A673 (cell line): ENCODE results near the gene MAN2B1. TPM values are rescaled to one million over a fixed set of nuclear protein-coding genes. Genes with fewer than 3 reads are reported as not detected.
"Not testable (repeated sequence)": the region's sequence is repeated elsewhere in the genome, so short reads cannot be mapped to it uniquely, and the experiment has no call there.

Experiments
- BruUV-seq: library from RNA; stranded (reverse); fragments of 400-500 nt; replicated peaks from 2 replicates; lab custom pipeline; 2021; lab: Mats Ljungman, UMichigan
- CTCF ChIA-PET: fragments of 300-600 bp; sonication (Branson Sonifier 250); formaldehyde crosslinking; loops from one replicate; lab custom pipeline; 2022; ENCODE audit warnings: antibody characterized with exemption; lab: Charles Lee
- POLR2A ChIA-PET: fragments of 300-600 bp; sonication (Branson Sonifier 250); formaldehyde crosslinking; loops from one replicate; lab custom pipeline; 2022; ENCODE audit warnings: antibody characterized with exemption; ENCODE audit not compliant: low non-redundant PET; lab: Charles Lee
- DNase-seq: peaks from one replicate; pipeline ENCODE4 v3.0.0-alpha.2; 2015; ENCODE audit warnings: low spot score
- H3K27ac ChIP-seq: fragments of 200-600 bp; sonication (generic); 2 replicates; pipeline ENCODE4 v1.5.1; 2016; ENCODE audit warnings: mixed run types, low read depth, mild to moderate bottlenecking, mixed read lengths, antibody characterized with exemption, low read length; ENCODE audit not compliant: poor library complexity, severe bottlenecking
- H3K27me3 ChIP-seq: fragments of 200-600 bp; sonication (generic); replicated peaks from 2 replicates; pipeline ENCODE4 v1.6.1; 2017; ENCODE audit warnings: mixed run types, low read depth, mild to moderate bottlenecking, mixed read lengths, antibody characterized with exemption, low read length; ENCODE audit not compliant: insufficient read depth, poor library complexity
- H3K36me3 ChIP-seq: fragments of 200-600 bp; sonication (generic); 2 replicates; pipeline ENCODE4 v1.6.1; 2016; ENCODE audit warnings: mixed run types, mild to moderate bottlenecking, mixed read lengths, antibody characterized with exemption, low read length; ENCODE audit not compliant: insufficient read depth, poor library complexity, severe bottlenecking
- H3K4me1 ChIP-seq: fragments of 200-600 bp; sonication (generic); 2 replicates; pipeline ENCODE4 v1.6.1; 2017; ENCODE audit warnings: mixed run types, mild to moderate bottlenecking, mixed read lengths, antibody characterized with exemption, low read length; ENCODE audit not compliant: insufficient read depth, poor library complexity, severe bottlenecking
- H3K4me3 ChIP-seq: fragments of 200-600 bp; sonication (generic); 2 replicates; pipeline ENCODE4 v1.5.1; 2016; ENCODE audit warnings: low read depth, mixed run types, mild to moderate bottlenecking, mixed read lengths, low read length; ENCODE audit not compliant: poor library complexity, severe bottlenecking
- H3K9me3 ChIP-seq: fragments of 200-600 bp; sonication (generic); 2 replicates; pipeline ENCODE4 v1.6.1; 2016; ENCODE audit warnings: mixed run types, low read depth, mild to moderate bottlenecking, mixed read lengths, antibody characterized with exemption, low read length; ENCODE audit not compliant: poor library complexity, severe bottlenecking
- CTCF ChIP-seq: fragments of 300-800, 200-600 bp; sonication (generic); conservative IDR thresholded peaks from 2 replicates; pipeline ENCODE4 v1.5.1; 2017; ENCODE audit warnings: low read depth, mild to moderate bottlenecking, antibody characterized with exemption, low read length, moderate library complexity, mixed read lengths
- EZH2 ChIP-seq: fragments of 200-600 bp; sonication (generic); IDR thresholded peaks from 2 replicates; pipeline ENCODE4 v1.6.1; 2017; ENCODE audit warnings: borderline replicate concordance, low read depth, mild to moderate bottlenecking, mixed read lengths, antibody characterized with exemption, low read length; ENCODE audit not compliant: poor library complexity, severe bottlenecking
- intact Hi-C: fragments of 100-400 bp; cut with micrococcal nuclease; formaldehyde crosslinking; loops from one replicate; pipeline ENCODE4 v1.10.0; 2022; ENCODE audit not compliant: unreplicated experiment
- total RNA-seq: library from RNA; stranded (reverse); gene quantifications from 2 replicates; pipeline ENCODE4 v1.2.3, GENCODE V29; 2021

The MAN2B1 gene
- total RNA-seq, 1 experiment from 2014 or later: 64.4 TPM

DNA sequence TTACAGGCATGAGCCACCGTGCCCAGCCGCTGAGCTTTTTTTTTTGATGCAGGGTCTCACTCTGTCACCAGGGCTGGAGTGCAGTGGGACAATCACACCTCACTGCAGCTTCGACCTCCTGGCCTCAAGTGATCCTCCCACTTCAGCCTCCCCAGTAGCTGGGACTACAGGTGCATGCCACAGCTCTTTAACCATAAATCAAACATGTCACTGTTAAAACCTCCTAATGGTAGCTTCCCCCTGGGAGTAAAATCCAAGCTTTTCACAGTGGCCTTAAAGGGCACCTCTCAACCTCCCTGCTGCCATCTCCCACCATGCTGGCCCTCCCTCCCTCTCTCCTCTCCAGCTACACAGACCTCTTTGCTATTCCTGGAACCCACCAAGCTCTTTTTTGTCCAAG, 19.3 kb upstream of the MAN2B1 start:
- intact Hi-C loops: no loop called here
- TF ChIP-seq CTCF (no peak), EZH2 (no peak)
- Histone ChIP-seq H3K36me3 (no peaks in the 10 kb centered on the region), H3K27ac (no peak overlapping the region), H3K4me3 (no peak overlapping the region), H3K9me3 (no peaks in the 10 kb centered on the region), H3K4me1 (no peaks in the 10 kb centered on the region), H3K27me3 (no peaks in the 10 kb centered on the region)
- POLR2A ChIA-PET: no interaction called here
- no peak for DNase-seq
- no TSS peak for BruUV-seq
- CTCF ChIA-PET: interaction anchor here (0.7 kb wide), 1 partner anchor 595 kb away, joined by 8 read pairs; no protein-coding TSS in a partner anchor

DNA sequence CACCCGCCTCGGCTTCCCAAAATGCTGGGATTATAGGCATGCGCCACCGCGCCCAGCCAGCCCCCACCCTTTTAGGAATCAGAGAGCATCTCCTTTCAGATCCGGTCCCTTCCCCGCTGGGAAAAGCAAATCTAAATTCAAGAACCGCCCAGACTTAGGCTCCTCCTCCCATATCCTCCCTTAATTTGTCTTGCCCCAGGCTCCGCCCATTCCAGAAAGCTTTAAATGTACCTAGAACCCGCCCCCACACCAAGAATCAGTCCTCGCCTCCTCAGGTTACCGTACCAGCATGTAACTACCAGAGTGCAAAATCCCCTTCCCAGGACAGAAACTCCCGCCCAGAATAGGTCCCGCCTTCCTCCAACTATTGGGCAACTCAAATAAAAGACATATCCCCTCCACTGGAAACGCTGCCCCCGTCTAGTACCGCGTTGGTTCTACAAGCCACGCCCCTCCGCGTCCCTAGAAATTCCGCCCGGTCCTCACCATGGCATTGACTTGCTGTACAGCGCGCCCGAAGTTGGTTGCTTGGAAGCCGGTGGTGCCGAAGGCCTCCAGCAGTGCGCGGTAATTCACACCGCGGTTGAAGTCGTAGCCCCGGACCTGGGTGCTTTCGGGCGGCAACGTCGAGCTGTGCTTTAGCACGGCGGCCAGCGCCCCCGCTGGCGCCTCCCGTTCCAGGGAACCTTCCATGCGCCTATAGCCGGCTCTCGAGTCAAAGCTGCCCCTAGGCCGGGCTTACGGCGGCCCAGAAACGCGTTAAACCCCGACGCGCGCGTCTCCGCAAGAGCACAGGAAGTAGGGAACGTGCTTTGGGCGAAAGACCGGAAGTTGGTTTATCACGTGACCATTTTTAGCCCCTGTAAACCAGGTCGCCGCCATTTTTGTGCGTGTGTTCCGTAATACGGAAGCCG, 14.8 kb upstream of the MAN2B1 start, which contains the start of gene DHPS:
Gene DHPS, minus strand, starts transcription at position 807 of the 914 bp plus-strand sequence. Its CDS starts 114 bp downstream, at position 693.
- DNase-seq: peak; percentile 100
- TF ChIP-seq EZH2: no peak
- TF ChIP-seq CTCF: no peak
- H3K27me3 ChIP-seq: no peaks in the 10 kb centered on the region
- intact Hi-C loops: loop anchor here (5.0 kb wide), 1 partner anchor 111 kb away; the partner anchor contains the start of gene JUNB
- POLR2A ChIA-PET: interaction anchor here (0.5 kb wide), 1 partner anchor 941 kb away, joined by 8 read pairs; no protein-coding TSS in a partner anchor
- no peaks in the 10 kb centered on the region for H3K9me3 ChIP-seq
- no peaks in the 10 kb centered on the region for H3K4me1 ChIP-seq
- H3K36me3 ChIP-seq: peaks cover 36% of the 10 kb centered on the region
- H3K4me3 ChIP-seq: peak within 1 kb of the TSS; percentile 77
- BruUV-seq: TSS peak; percentile 78
- CTCF ChIA-PET: interaction anchor here (0.7 to 0.9 kb wide), 2 partner anchors 12 to 86 kb away, joined by 3 to 7 read pairs; a partner anchor contains a TSS
- peak within 1 kb of the TSS; percentile 100 for H3K27ac ChIP-seq

DNA sequence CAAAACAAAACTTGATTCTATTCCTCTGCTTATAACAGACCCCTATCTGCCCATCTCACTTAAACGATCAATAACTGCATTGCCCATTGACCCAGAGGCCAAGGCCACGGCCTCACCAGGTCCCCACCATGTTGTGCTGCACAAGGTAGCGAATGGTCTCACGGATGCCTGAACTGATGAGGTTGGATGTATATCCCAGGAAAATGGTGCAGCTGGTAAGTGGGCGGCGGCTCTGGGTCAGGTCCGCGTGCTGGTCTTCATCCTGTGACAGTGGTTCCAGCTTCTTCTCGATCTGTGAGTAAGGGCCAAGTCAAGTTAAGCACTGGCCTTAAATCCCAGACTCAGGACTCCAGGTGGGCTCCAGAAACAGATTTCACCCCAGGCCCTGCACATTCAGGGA, 13.5 kb upstream of the MAN2B1 start:
- no peak for DNase-seq
- no peak overlapping the region for H3K27ac ChIP-seq
- intact Hi-C loops: loop anchor here (5.0 kb wide), 1 partner anchor 112 kb away; the partner anchor contains the start of gene JUNB
- H3K27me3 ChIP-seq: no peaks in the 10 kb centered on the region
- TF ChIP-seq CTCF (no peak), EZH2 (no peak)
- H3K4me1 ChIP-seq: no peaks in the 10 kb centered on the region
- H3K9me3 ChIP-seq: no peaks in the 10 kb centered on the region
- no peak overlapping the region for H3K4me3 ChIP-seq
- H3K36me3 ChIP-seq: peaks cover 49% of the 10 kb centered on the region
- ChIA-PET POLR2A (interaction anchor here (0.6 kb wide), 1 partner anchor 15 kb away, joined by 3 read pairs; no protein-coding TSS in a partner anchor), CTCF (no interaction called here)
- BruUV-seq: no TSS peak

DNA sequence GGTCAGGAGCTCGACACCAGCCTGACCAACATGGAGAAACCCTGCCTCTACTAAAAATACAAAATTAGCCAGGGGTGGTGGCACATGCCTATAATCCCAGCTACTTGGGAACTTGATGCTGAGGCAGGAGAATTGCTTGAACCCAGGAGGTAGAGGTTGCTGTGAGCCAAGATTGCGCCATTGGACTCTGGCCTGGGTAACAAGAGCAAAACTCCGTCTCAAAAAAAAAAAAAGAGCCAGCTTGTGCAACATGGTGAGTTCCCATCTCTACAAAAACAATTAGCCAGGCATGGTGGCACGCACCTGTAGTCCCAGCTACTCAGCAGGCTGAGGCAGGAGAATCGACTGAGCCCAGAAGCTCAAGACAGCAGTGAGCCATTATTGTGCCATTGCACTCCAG, 11.5 kb upstream of the MAN2B1 start:
- intact Hi-C loops: loop anchor here (10.0 kb wide), 1 partner anchor 623 kb away; the partner anchor contains the start of gene ZNF878

More for the DNA sequence above, 11.5 kb upstream of the MAN2B1 start:
- not testable (repeated sequence) for H3K27me3 ChIP-seq, H3K27ac ChIP-seq, H3K4me1 ChIP-seq, BruUV-seq, H3K9me3 ChIP-seq, DNase-seq, H3K4me3 ChIP-seq
- CTCF ChIA-PET: interaction anchor here (0.6 to 0.7 kb wide), 3 partner anchors 80 to 1279 kb away, joined by 3 to 6 read pairs (median 3); no protein-coding TSS in a partner anchor
- POLR2A ChIA-PET: interaction anchor here (0.6 kb wide), 3 partner anchors 26 to 514 kb away, joined by 3 to 6 read pairs (median 4); no protein-coding TSS in a partner anchor
- H3K36me3 ChIP-seq: peaks cover 62% of the 10 kb centered on the region
